GM18508 (cell line): ENCODE results near the gene ALOX5AP.

Experiments
- ATAC-seq: cut with Tn5 transposase; IDR thresholded peaks from one replicate; pipeline ENCODE4 v1.9.1; 2021; ENCODE audit warnings: moderate number of reproducible peaks; ENCODE audit not compliant: insufficient read depth, unreplicated experiment

ALOX5AP gene

GRCh38 chr13:30791354-30792001, 56.1 kb downstream of the ALOX5AP start:
- ATAC-seq = no peak

- ATAC-seq = no peak
These were observed 57.1 kb downstream of the ALOX5AP start for GRCh38 chr13:30792285-30793000.

GRCh38 chr13:30796132-30796572, 60.8 kb downstream of the ALOX5AP start:
- no peak for ATAC-seq

- ATAC-seq = no peak
These were observed 61.6 kb downstream of the ALOX5AP start for GRCh38 chr13:30796631-30797601.

- ATAC-seq = no peak
These were observed 62.6 kb downstream of the ALOX5AP start for GRCh38 chr13:30797847-30798535.

- ATAC-seq = no peak
These were observed 63.5 kb downstream of the ALOX5AP start for GRCh38 chr13:30798776-30799355.

GRCh38 chr13:30799356-30799824, 64.0 kb downstream of the ALOX5AP start:
- ATAC-seq = no peak

GRCh38 chr13:30800107-30800506, 64.8 kb downstream of the ALOX5AP start:
- ATAC-seq = no peak

GRCh38 chr13:30802501-30802900, 67.2 kb downstream of the ALOX5AP start:
- no peak for ATAC-seq

GRCh38 chr13:30802953-30803478, 67.7 kb downstream of the ALOX5AP start:
- ATAC-seq = no peak

- no peak for ATAC-seq
These were observed 68.4 kb downstream of the ALOX5AP start for GRCh38 chr13:30803749-30804148.

GRCh38 chr13:30804474-30804873, 69.1 kb downstream of the ALOX5AP start:
- ATAC-seq = no peak

- ATAC-seq = no peak
These were observed 69.8 kb downstream of the ALOX5AP start for GRCh38 chr13:30805132-30805537.

GRCh38 chr13:30805603-30806011, 70.3 kb downstream of the ALOX5AP start:
- ATAC-seq = no peak

- no peak for ATAC-seq
These were observed 71.4 kb downstream of the ALOX5AP start for GRCh38 chr13:30806784-30807183.

- ATAC-seq = no peak
These were observed 72.0 kb downstream of the ALOX5AP start for GRCh38 chr13:30807392-30807791.

- ATAC-seq = no peak
These were observed 73.3 kb downstream of the ALOX5AP start for GRCh38 chr13:30808600-30808999.

GRCh38 chr13:30809787-30810186, 74.4 kb downstream of the ALOX5AP start:
- ATAC-seq = no peak

GRCh38 chr13:30810261-30810701, 74.9 kb downstream of the ALOX5AP start:
- ATAC-seq = no peak
